Smooth muscle cell (in vitro differentiated cells): ENCODE results near the gene UCN. TPM values are rescaled to one million over a fixed set of nuclear protein-coding genes. Genes with fewer than 3 reads are reported as not detected.
A peak's percentile ranks its signal among the peaks of the same experiment; 100 is the strongest.

Source experiments
- DNase-seq: peaks from one replicate; lab custom pipeline; 2025; ENCODE audit not compliant: unreplicated experiment; lab: John Stamatoyannopoulos, UW
- H2AFZ ChIP-seq: fragments of 200-600 bp; sonication (generic); 2 replicates; pipeline ENCODE4 v1.6.0; 2016; ENCODE audit warnings: antibody characterized with exemption, low read depth, mild to moderate bottlenecking
- H3F3A ChIP-seq: fragments of 200-600 bp; sonication (generic); 2 replicates; pipeline ENCODE4 v1.6.0; 2017; ENCODE audit warnings: antibody characterized with exemption, low read depth
- H3K27ac ChIP-seq: fragments of 200-600 bp; sonication (generic); 2 replicates; pipeline ENCODE4 v1.5.1; 2016; ENCODE audit warnings: low read depth, mild to moderate bottlenecking
- H3K27me3 ChIP-seq: fragments of 200-600 bp; sonication (generic); 2 replicates; pipeline ENCODE4 v1.6.1; 2016; ENCODE audit warnings: low read depth, mild to moderate bottlenecking
- H3K36me3 ChIP-seq: fragments of 200-600 bp; sonication (generic); 2 replicates; pipeline ENCODE4 v1.5.1; 2016; ENCODE audit warnings: low read depth
- H3K4me1 ChIP-seq: fragments of 200-600 bp; sonication (generic); 2 replicates; pipeline ENCODE4 v1.5.1; 2016; ENCODE audit warnings: low read depth
- H3K4me2 ChIP-seq: fragments of 200-600 bp; sonication (generic); 2 replicates; pipeline ENCODE4 v1.6.0; 2016; ENCODE audit warnings: mild to moderate bottlenecking
- H3K4me3 ChIP-seq: fragments of 200-600 bp; sonication (generic); 2 replicates; pipeline ENCODE4 v1.5.1; 2016; ENCODE audit warnings: mild to moderate bottlenecking
- H3K79me2 ChIP-seq: fragments of 200-600 bp; sonication (generic); 2 replicates; pipeline ENCODE4 v1.6.0; 2016; ENCODE audit warnings: low read depth, mild to moderate bottlenecking
- H3K9ac ChIP-seq: fragments of 200-600 bp; sonication (generic); 2 replicates; pipeline ENCODE4 v1.6.0; 2016; ENCODE audit warnings: low read depth
- H3K9me3 ChIP-seq: fragments of 200-600 bp; sonication (generic); replicated peaks from 2 replicates; pipeline ENCODE4 v1.5.1; 2016; ENCODE audit warnings: low read depth
- H4K20me1 ChIP-seq: fragments of 200-600 bp; sonication (generic); 2 replicates; pipeline ENCODE4 v1.6.0; 2016; ENCODE audit warnings: low read depth
- CTCF ChIP-seq: fragments of 200-600 bp; sonication (generic); IDR thresholded peaks from 2 replicates; pipeline ENCODE4 v1.5.1; 2017; ENCODE audit warnings: borderline replicate concordance, mild to moderate bottlenecking, antibody characterized with exemption; ENCODE audit not compliant: insufficient read depth, poor library complexity, severe bottlenecking
- WGBS: methylation state at CpG from one replicate; pipeline ENCODE4 v1.1.7; 2016; ENCODE audit warnings: low lambda C conversion rate; 5-methylcytosine and 5-hydroxymethylcytosine counted together
- polyA plus RNA-seq: library from polyadenylated mRNA; unstranded; fragments of >200 nt; fragmentation: Nextera tagmentation; extraction: Ambion mirVana; gene quantifications from 2 replicates; pipeline ENCODE4 v1.2.1, GENCODE V29; 2016
- total RNA-seq: library from RNA; depleted of rRNA; stranded (reverse); fragments of >200 nt; gene quantifications from 2 replicates; pipeline ENCODE4 v1.2.3, GENCODE V29; 2014

The UCN gene
- total RNA-seq (0.36 and 0.54 TPM in 2 replicates), polyA plus RNA-seq (2.7 and 3.6 TPM in 2 replicates)

DNA sequence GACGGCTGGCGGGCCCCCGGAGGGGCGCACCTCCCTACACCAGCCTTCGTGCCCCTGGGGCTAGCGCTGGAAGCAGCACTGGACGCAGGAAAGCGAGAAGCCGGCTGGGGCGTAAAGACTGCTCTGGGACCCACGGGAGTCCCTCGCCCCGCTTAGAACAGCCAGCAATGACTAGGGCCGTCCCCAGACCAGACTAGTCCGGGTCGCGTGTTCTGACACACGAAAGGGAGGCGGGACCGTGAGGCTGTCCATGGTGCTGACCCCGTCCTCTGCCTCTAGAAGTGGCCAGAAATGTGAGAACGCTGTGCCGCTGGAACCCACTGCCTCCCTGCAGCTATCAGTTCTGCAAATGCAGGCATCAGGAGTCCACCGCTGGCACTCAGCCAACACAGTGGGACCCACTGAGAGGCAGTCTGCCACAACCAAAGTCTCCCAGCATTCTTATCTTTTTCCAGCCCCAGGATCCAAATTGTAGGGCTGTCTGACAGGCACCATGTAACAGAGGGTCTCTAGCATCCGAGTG lies at the start of gene UCN:
TSS of gene UCN (minus strand) at position 87 of the 523 bp plus-strand sequence. CDS start 550 bp downstream, outside the sequence.
- DNase-seq, result peak; percentile 31
- no peaks in the 10 kb centered on the region for H3F3A ChIP-seq
- H3K27ac ChIP-seq, result no peak within 1 kb of the TSS
- peaks cover 48% of the 10 kb centered on the region for H3K27me3 ChIP-seq
- H3K9me3 ChIP-seq, result no peaks in the 10 kb centered on the region
- 21% methylated on average over 25 of the region's 25 CpGs for WGBS
- H3K4me3 ChIP-seq, result peak within 1 kb of the TSS; percentile 2
- H2AFZ ChIP-seq, result no peak within 1 kb of the TSS
- peaks cover 33% of the 10 kb centered on the region for H4K20me1 ChIP-seq
- H3K79me2 ChIP-seq, result no peaks in the 10 kb centered on the region
- no peaks in the 10 kb centered on the region for H3K36me3 ChIP-seq
- peak within 1 kb of the TSS; percentile 67 for H3K4me2 ChIP-seq
- H3K4me1 ChIP-seq, result peaks cover 6% of the 10 kb centered on the region
- no peak within 1 kb of the TSS for H3K9ac ChIP-seq
- no peak for TF ChIP-seq CTCF

DNA sequence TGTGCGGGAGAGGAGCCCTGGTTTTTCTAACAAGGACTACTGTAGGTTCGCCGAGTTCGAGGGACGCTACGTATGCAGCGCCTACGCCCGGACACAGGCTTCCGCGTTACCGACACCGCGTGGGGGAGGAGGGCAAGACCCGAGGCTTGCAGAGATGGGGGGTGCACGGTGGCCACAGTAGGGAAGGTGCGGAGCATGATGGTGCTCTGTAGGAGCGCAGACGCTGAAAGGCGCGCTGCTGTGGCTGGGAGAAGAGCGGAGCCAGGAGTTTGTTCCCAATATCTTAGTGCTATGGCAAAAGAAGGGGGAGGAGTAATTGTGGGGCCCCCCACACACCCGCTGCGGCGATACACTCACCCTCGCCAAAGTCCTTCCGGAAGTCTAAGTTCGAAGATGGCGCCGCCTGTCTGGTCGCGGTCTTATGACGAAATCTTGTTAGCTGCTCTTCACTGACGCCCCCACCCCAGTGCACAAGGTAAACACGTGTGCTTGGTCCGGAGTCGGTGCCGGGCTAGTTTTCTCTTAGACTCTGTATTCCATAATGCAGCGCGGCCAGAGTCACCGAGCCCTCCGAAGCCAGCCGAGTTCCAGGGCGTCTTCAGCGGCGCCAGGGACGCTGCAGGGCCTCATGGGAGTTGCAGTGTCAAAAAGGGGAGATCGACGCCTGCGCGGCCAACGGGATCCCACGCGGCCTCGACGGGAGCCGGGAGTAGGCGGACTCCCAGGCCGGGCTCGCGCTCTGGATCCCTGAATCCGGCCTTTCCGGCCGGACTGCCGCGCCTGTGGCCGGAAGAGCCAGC lies 48.3 kb upstream of the UCN start, which contains the start of gene GTF3C2:
TSS of gene GTF3C2 (minus strand) at position 383 of the 800 bp plus-strand sequence. CDS start 13,210 bp downstream, outside the sequence.
- Histone ChIP-seq H3K27me3 (no peaks in the 10 kb centered on the region), H2AFZ (peak within 1 kb of the TSS; percentile 83), H3F3A (peaks cover 16% of the 10 kb centered on the region), H3K4me2 (peak within 1 kb of the TSS; percentile 89), H3K4me3 (peak within 1 kb of the TSS; percentile 75), H4K20me1 (peaks cover 31% of the 10 kb centered on the region), H3K27ac (peak within 1 kb of the TSS; percentile 93), H3K36me3 (no peaks in the 10 kb centered on the region), H3K4me1 (peaks cover 27% of the 10 kb centered on the region), H3K9ac (peak within 1 kb of the TSS; percentile 91), H3K79me2 (peaks cover 53% of the 10 kb centered on the region), H3K9me3 (no peaks in the 10 kb centered on the region)
- DNase-seq, result peak; percentile 86
- TF ChIP-seq CTCF, result no peak
- WGBS, result 1% methylated on average over 67 of the region's 67 CpGs

DNA sequence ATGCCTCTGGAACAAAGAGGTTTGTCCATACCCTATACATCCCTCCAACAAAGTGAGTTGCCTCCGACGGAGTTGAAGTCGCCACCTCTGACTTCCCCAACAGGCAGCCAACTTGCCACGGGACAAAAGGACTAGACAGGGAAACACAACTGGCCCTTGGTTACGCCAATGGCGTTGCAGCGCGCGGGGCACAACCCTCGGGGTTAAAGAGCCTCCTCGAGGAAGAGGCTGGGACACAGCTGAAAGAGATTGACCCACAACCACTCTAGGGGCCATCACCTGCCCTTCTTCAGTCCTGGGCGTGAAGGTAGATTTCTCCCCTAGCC lies 47.8 kb upstream of the UCN start:
- Histone ChIP-seq H3K36me3 (no peaks in the 10 kb centered on the region), H2AFZ (peak overlapping the region; percentile 83), H3K4me3 (peak overlapping the region; percentile 75), H3K9ac (peak overlapping the region; percentile 91), H3K4me2 (peak overlapping the region; percentile 89), H3K27me3 (no peaks in the 10 kb centered on the region), H3F3A (peaks cover 16% of the 10 kb centered on the region), H3K4me1 (peaks cover 27% of the 10 kb centered on the region), H3K27ac (peak overlapping the region; percentile 93), H3K9me3 (no peaks in the 10 kb centered on the region), H3K79me2 (peaks cover 59% of the 10 kb centered on the region), H4K20me1 (peaks cover 36% of the 10 kb centered on the region)
- no peak for TF ChIP-seq CTCF
- DNase-seq, result no peak
- WGBS, result 3% methylated on average over 12 of the region's 12 CpGs
